Liver (tissue), 3 donors: ENCODE data around the gene SPHK1.

Experiments used
- EGR1 ChIP-seq, 2 donors: IDR thresholded peaks; 2 replicates each; pipeline ENCODE4 v1.6.1; 2016 to 2018; ENCODE audit warnings: antibody characterized with exemption in 2 of 2, low read depth in 2 of 2
- FOXA1 ChIP-seq: IDR thresholded peaks from 2 replicates; pipeline ENCODE4 v1.6.1; 2016; ENCODE audit warnings: antibody characterized with exemption
- JUND ChIP-seq, 2 donors: IDR thresholded peaks; 2 replicates each; pipeline ENCODE4 v1.6.1; 2016; ENCODE audit warnings: antibody characterized with exemption in 2 of 2
- RAD21 ChIP-seq, 2 donors: IDR thresholded peaks; 2 replicates each; pipeline ENCODE4 v1.6.1; 2016; ENCODE audit warnings: antibody characterized with exemption in 2 of 2, mild to moderate bottlenecking in 2 of 2
- RXRA ChIP-seq, 2 donors: IDR thresholded peaks; 2 replicates each; pipeline ENCODE4 v1.6.1; 2017 to 2018; ENCODE audit warnings: antibody characterized with exemption in 2 of 2, mild to moderate bottlenecking in 1 of 2
- SP1 ChIP-seq: IDR thresholded peaks from 2 replicates; pipeline ENCODE4 v1.6.1; 2018; ENCODE audit warnings: antibody characterized with exemption, mild to moderate bottlenecking
- TF ChIP-seq, protein P1 (sequence below): fragments of 150-350 bp; IDR thresholded peaks from 2 replicates; pipeline ENCODE4 v1.5.1; 2017; ENCODE audit warnings: improper control_type of control experiment, low read depth, low read length; ENCODE audit not compliant: missing input control
- TF ChIP-seq, protein P2 (sequence below): IDR thresholded peaks from 2 replicates; pipeline ENCODE4 v1.6.1; 2016; ENCODE audit warnings: antibody characterized with exemption
- TF ChIP-seq, protein P3 (sequence below): IDR thresholded peaks from 2 replicates; pipeline ENCODE4 v1.6.1; 2016; ENCODE audit warnings: antibody characterized with exemption, mild to moderate bottlenecking
- TF ChIP-seq, protein P4 (sequence below): IDR thresholded peaks from 2 replicates; pipeline ENCODE4 v1.6.1; 2016; ENCODE audit warnings: antibody characterized with exemption
- donor health status: healthy.
- donor health status: healthy.

DNA sequence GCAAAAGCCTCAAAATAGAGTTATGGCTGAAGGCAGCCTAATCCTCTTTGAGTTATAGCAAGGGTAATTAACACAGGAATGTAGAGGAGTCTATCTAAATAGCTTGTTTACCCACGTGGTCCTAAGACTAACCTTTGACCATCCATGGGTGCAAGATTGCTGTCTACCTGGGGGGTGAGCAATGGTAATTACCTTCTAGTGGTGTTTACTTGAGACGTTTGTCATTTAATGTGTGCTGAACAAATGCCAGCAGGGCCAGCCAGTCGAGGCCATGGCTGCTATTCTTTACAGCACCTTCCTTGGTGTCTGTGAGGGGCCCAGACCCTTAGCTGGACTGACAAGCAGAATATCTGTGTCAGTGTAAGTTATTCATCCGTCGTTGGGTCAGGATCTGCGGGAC, 16.8 kb upstream of the SPHK1 start:
- TF ChIP-seq, protein P1, sequence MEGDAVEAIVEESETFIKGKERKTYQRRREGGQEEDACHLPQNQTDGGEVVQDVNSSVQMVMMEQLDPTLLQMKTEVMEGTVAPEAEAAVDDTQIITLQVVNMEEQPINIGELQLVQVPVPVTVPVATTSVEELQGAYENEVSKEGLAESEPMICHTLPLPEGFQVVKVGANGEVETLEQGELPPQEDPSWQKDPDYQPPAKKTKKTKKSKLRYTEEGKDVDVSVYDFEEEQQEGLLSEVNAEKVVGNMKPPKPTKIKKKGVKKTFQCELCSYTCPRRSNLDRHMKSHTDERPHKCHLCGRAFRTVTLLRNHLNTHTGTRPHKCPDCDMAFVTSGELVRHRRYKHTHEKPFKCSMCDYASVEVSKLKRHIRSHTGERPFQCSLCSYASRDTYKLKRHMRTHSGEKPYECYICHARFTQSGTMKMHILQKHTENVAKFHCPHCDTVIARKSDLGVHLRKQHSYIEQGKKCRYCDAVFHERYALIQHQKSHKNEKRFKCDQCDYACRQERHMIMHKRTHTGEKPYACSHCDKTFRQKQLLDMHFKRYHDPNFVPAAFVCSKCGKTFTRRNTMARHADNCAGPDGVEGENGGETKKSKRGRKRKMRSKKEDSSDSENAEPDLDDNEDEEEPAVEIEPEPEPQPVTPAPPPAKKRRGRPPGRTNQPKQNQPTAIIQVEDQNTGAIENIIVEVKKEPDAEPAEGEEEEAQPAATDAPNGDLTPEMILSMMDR = no peak
- TF ChIP-seq, protein P2, sequence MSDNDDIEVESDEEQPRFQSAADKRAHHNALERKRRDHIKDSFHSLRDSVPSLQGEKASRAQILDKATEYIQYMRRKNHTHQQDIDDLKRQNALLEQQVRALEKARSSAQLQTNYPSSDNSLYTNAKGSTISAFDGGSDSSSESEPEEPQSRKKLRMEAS = no peak
- TF ChIP-seq EGR1 (IDR thresholded peaks at IDR 0.05; ENCODE audit: low read depth in 2 of 2) (no peak), RAD21 (IDR thresholded peaks at IDR 0.05) (no peak), JUND (IDR thresholded peaks at IDR 0.05) (no peak), SP1 (no peak), FOXA1 (no peak), RXRA (IDR thresholded peaks at IDR 0.05) (no peak)
- TF ChIP-seq, protein P3, sequence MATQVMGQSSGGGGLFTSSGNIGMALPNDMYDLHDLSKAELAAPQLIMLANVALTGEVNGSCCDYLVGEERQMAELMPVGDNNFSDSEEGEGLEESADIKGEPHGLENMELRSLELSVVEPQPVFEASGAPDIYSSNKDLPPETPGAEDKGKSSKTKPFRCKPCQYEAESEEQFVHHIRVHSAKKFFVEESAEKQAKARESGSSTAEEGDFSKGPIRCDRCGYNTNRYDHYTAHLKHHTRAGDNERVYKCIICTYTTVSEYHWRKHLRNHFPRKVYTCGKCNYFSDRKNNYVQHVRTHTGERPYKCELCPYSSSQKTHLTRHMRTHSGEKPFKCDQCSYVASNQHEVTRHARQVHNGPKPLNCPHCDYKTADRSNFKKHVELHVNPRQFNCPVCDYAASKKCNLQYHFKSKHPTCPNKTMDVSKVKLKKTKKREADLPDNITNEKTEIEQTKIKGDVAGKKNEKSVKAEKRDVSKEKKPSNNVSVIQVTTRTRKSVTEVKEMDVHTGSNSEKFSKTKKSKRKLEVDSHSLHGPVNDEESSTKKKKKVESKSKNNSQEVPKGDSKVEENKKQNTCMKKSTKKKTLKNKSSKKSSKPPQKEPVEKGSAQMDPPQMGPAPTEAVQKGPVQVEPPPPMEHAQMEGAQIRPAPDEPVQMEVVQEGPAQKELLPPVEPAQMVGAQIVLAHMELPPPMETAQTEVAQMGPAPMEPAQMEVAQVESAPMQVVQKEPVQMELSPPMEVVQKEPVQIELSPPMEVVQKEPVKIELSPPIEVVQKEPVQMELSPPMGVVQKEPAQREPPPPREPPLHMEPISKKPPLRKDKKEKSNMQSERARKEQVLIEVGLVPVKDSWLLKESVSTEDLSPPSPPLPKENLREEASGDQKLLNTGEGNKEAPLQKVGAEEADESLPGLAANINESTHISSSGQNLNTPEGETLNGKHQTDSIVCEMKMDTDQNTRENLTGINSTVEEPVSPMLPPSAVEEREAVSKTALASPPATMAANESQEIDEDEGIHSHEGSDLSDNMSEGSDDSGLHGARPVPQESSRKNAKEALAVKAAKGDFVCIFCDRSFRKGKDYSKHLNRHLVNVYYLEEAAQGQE = no peak
- TF ChIP-seq, protein P4, sequence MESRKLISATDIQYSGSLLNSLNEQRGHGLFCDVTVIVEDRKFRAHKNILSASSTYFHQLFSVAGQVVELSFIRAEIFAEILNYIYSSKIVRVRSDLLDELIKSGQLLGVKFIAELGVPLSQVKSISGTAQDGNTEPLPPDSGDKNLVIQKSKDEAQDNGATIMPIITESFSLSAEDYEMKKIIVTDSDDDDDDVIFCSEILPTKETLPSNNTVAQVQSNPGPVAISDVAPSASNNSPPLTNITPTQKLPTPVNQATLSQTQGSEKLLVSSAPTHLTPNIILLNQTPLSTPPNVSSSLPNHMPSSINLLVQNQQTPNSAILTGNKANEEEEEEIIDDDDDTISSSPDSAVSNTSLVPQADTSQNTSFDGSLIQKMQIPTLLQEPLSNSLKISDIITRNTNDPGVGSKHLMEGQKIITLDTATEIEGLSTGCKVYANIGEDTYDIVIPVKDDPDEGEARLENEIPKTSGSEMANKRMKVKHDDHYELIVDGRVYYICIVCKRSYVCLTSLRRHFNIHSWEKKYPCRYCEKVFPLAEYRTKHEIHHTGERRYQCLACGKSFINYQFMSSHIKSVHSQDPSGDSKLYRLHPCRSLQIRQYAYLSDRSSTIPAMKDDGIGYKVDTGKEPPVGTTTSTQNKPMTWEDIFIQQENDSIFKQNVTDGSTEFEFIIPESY = no peak
